Kasumi-1 (cell line): ENCODE data around the gene NFIB.
A peak's percentile ranks its signal among the peaks of the same experiment; 100 is the strongest.

ENCODE experiments used
- DNase-seq, 2 experiments: peaks; one replicate each; lab custom pipeline; 2025; lab: John Stamatoyannopoulos, UW

The NFIB gene

GRCh38 chr9:14344941-14345353 is 31.0 kb upstream of the NFIB start:
- DNase-seq, result no peak

DNA sequence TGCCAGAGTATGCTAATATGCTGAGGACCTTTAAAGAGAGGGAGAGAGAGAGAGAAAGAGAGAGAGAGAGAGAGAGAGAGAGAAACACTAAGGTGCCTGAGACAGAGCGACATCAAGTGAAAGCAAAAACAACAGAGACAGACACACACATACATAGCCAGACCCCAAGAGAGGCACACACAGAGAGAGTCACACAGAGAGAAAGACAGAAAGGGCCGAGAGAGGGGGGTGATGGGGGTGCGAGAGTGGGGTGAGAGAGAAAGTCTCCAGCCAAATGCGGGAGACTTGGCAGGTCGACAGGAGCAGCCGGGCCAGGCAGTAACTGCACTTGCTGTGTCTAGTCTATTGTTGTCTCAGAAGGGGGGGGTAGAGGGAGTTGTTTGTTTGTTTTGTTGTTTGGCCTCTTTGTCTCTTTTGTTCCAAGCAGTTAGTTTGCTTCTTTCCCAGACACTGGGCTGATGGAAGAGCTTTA is 30.1 kb upstream of the NFIB start:
- no peak for DNase-seq

- no peak for DNase-seq
Measured at GRCh38 chr9:14343261-14344031, 29.5 kb upstream of the NFIB start.

DNA sequence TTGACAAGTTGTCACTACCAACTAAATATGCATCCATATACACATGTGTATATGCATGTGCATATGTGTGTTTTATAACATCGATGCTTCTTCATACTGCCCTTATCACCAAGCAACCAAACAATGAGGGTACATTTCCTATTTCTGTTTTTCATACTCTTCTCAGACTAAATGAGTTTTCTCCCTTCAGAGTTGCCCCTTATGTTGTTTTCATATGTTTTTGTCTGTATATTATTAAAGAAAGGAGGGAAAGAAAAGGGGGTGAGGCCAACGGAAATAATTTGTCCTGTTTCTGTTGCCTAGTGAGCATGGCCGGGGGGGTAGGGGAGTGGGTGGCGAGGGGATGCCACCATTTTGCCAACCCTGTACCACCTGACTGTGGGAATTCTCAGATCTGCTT is 28.8 kb upstream of the NFIB start:
- no peak for DNase-seq

GRCh38 chr9:14341437-14342122 is 27.6 kb upstream of the NFIB start:
- no peak for DNase-seq

DNA sequence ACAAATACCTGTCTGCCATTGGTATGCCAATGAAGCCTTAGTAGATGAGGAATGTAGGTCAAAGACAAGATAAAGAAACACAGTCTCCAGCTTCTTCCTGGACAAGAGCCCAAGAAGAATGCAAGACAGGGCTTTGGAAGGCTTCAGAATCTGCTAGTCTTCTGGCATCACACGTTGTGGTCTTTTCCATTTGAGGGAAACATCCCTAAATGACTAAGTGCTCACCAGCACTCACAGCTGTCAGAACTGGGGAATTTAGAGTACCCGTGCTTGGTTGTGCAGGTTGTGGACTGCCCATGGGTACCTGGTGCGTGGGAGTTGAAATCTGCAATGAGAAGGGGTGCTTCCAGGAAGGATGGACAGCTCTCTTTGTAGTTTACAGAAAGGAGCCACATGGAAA is 27.1 kb upstream of the NFIB start:
- no peak for DNase-seq

- DNase-seq, result no peak
Measured at GRCh38 chr9:14340219-14340873, 26.4 kb upstream of the NFIB start.

GRCh38 chr9:14339746-14340145 is 25.8 kb upstream of the NFIB start:
- no peak for DNase-seq

- DNase-seq, result no peak
Measured at GRCh38 chr9:14337615-14338014, 23.7 kb upstream of the NFIB start.

DNA sequence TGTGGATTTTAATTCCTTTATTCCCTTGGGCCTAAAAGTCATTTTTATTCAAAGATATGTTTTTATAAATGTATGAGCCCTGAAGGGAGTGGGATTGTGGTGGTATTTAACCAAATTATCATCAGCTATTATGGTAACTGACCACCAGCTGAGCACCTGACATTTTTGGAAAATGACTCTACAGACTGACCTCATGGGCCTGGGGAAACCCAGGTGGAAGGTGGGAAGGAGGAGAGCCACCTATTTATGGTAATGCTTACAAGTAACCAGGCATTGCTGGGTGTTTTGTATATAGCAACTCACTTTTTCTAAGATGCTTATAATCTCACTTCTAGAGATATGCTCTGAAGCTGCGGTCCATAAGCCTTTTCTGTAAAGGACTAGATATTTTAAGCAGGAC is 22.3 kb upstream of the NFIB start:
- no peak for DNase-seq

GRCh38 chr9:14331120-14331519 is 17.2 kb upstream of the NFIB start:
- DNase-seq, result no peak

- no peak for DNase-seq
Measured at GRCh38 chr9:14327036-14327435, 13.1 kb upstream of the NFIB start.

GRCh38 chr9:14326264-14326826 is 12.4 kb upstream of the NFIB start:
- DNase-seq, result no peak

GRCh38 chr9:14325147-14325546 is 11.2 kb upstream of the NFIB start:
- DNase-seq, result no peak

DNA sequence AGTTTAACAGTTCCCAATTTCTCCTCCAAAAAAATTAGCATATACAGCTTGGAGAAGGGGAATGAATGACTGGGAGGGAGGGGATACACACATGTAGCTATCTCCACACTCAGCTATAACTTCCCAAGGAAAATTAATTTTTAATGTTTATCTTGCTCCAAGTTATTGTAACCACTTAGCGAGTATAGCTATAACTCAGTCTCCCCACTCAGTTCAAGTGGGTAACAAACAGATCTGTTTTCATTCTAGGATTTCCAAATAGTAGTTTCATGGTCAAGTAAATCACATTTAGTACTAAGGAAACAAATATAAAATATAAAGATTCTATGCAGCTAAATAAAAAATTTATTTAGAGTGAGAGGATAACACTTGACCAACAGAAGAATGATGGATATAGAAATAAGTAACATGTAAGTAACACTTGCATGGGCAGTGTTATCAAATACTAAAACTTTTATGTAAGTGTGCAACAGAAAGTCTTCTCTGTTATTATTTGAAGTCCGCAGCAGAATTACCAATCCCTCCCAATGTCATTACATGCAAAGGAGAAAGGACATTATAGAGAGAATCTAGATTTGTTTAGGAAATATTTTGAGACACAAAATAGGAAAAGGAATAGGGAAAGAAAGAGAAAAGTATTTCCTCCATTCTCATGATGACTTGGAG is 10.2 kb upstream of the NFIB start:
- no peak for DNase-seq

DNA sequence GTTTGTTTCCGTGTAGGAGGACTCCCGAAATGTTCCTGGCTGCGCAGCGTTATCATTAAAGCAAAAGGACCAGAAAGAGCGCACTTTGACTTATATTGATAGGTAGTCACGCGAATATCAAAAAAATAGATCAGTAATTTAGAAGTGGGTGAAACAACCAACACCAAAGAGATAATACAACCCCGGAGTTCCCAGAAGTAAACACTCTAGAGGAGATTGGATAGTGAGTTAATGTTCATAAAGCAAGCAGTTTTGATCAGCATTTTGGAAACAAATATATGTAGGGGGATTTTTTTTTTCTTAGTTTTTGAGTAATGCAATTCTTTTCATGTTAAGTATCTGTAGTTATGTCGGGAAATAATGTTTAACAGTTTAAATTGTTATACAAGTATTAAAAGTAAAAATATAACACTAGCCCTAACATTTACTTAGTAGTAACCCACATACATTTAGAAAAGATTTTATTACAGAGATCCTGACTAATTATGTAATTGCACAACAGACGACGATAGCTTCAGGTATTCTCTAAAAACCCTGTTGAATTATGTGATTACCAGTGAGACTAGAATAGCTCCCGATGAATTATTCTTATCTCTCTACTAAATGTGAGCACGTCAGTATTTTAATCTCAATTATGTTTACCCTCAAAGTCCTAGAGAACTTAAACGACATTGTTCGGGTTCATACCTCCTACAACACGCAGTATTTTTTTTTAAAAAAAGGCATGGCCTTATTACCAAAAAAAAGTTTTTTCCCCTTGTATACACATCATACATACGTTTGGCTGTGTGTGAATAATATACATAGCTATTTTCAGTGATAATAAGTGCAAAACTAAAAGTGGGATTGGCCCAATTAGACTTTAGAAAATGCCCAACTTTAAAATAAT is 9.4 kb upstream of the NFIB start:
- DNase-seq, result peak; percentile 16 to 17

GRCh38 chr9:14322211-14323082 is 8.5 kb upstream of the NFIB start:
- DNase-seq, result peak; percentile 36 to 45

- no peak for DNase-seq
Measured at GRCh38 chr9:14321517-14322130, 7.7 kb upstream of the NFIB start.
